HEK293T (cell line): ENCODE results near the gene CASZ1.

Experiments
- ARNT ChIP-seq: fragments of 450-650 bp; IDR thresholded peaks from 2 replicates; pipeline ENCODE4 v1.6.1; 2017; ENCODE audit warnings: mild to moderate bottlenecking
- BHLHE40 ChIP-seq: fragments of 450-650 bp; IDR thresholded peaks from 2 replicates; pipeline ENCODE4 v1.6.1; 2016; ENCODE audit warnings: mild to moderate bottlenecking, moderate library complexity, borderline replicate concordance
- ELF4 ChIP-seq: fragments of 450-650 bp; IDR thresholded peaks from 2 replicates; pipeline ENCODE4 v1.6.1; 2017; ENCODE audit warnings: antibody characterized with exemption
- FOXA1 ChIP-seq: fragments of 450-650 bp; IDR thresholded peaks from 2 replicates; pipeline ENCODE4 v1.6.1; 2016; ENCODE audit warnings: mild to moderate bottlenecking
- FOXK2 ChIP-seq: fragments of 450-650 bp; IDR thresholded peaks from 2 replicates; pipeline ENCODE4 v1.6.1; 2016; ENCODE audit warnings: mild to moderate bottlenecking
- FOXM1 ChIP-seq: fragments of 450-650 bp; IDR thresholded peaks from 2 replicates; pipeline ENCODE4 v1.6.1; 2017; ENCODE audit warnings: mild to moderate bottlenecking, borderline replicate concordance
- HDGF ChIP-seq: fragments of 450-650 bp; IDR thresholded peaks from 2 replicates; pipeline ENCODE4 v1.6.1; 2017; ENCODE audit warnings: antibody characterized with exemption, borderline replicate concordance
- L3MBTL2 ChIP-seq: fragments of 450-650 bp; conservative IDR thresholded peaks from 2 replicates; pipeline ENCODE4 v1.6.1; 2016; ENCODE audit warnings: mild to moderate bottlenecking
- LEF1 ChIP-seq: fragments of 450-650 bp; IDR thresholded peaks from 2 replicates; pipeline ENCODE4 v1.6.1; 2017; ENCODE audit warnings: mild to moderate bottlenecking, borderline replicate concordance
- SP1 ChIP-seq: fragments of 450-650 bp; IDR thresholded peaks from 2 replicates; pipeline ENCODE4 v1.6.1; 2017
- SUZ12 ChIP-seq: fragments of 450-650 bp; IDR thresholded peaks from 2 replicates; pipeline ENCODE4 v1.6.1; 2016; ENCODE audit warnings: mild to moderate bottlenecking
- TARDBP ChIP-seq: fragments of 450-650 bp; IDR thresholded peaks from 2 replicates; pipeline ENCODE4 v1.6.1; 2016
- ZNF384 ChIP-seq: fragments of 450-650 bp; IDR thresholded peaks from 2 replicates; pipeline ENCODE4 v1.6.1; 2016
- TF ChIP-seq, protein P1 (sequence below): fragments of 450-650 bp; IDR thresholded peaks from 2 replicates; pipeline ENCODE4 v1.6.1; 2016

- no peak for TF ChIP-seq SP1
- no peak for TF ChIP-seq ELF4
- TF ChIP-seq BHLHE40: no peak
- TF ChIP-seq HDGF: no peak
- TF ChIP-seq ARNT: no peak
- no peak for TF ChIP-seq FOXA1
- TF ChIP-seq SUZ12: no peak
- TF ChIP-seq L3MBTL2: no peak
- TF ChIP-seq, protein P1, sequence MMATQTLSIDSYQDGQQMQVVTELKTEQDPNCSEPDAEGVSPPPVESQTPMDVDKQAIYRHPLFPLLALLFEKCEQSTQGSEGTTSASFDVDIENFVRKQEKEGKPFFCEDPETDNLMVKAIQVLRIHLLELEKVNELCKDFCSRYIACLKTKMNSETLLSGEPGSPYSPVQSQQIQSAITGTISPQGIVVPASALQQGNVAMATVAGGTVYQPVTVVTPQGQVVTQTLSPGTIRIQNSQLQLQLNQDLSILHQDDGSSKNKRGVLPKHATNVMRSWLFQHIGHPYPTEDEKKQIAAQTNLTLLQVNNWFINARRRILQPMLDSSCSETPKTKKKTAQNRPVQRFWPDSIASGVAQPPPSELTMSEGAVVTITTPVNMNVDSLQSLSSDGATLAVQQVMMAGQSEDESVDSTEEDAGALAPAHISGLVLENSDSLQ: no peak
- no peak for TF ChIP-seq ZNF384
- TF ChIP-seq FOXM1: no peak
- no peak for TF ChIP-seq TARDBP
- no peak for TF ChIP-seq FOXK2
- no peak for TF ChIP-seq LEF1
Measured at GRCh38 chr1:10623686-10624145, 172.7 kb downstream of the CASZ1 start.
